NCI-H345 treated with DMSO at 0.1 percent for 48 hours (cell line): ENCODE data around the gene AAGAB.

ENCODE experiments used
- DNase-seq: peaks from one replicate; lab custom pipeline; 2025; ENCODE audit not compliant: unreplicated experiment; lab: John Stamatoyannopoulos, UW

Gene AAGAB

GRCh38 chr15:67212684-67213367, 41.6 kb downstream of the AAGAB start:
- DNase-seq: no peak

- no peak for DNase-seq
These were observed 43.8 kb downstream of the AAGAB start for GRCh38 chr15:67210555-67211168.

- no peak for DNase-seq
These were observed 46.1 kb downstream of the AAGAB start for GRCh38 chr15:67208396-67208795.

GRCh38 chr15:67207555-67208207, 46.8 kb downstream of the AAGAB start:
- no peak for DNase-seq

- DNase-seq: no peak
These were observed 51.5 kb downstream of the AAGAB start for GRCh38 chr15:67202991-67203390.

- no peak for DNase-seq
These were observed 52.4 kb downstream of the AAGAB start for GRCh38 chr15:67202091-67202490.

- no peak for DNase-seq
These were observed 53.3 kb downstream of the AAGAB start for GRCh38 chr15:67201136-67201535.

GRCh38 chr15:67199881-67200763, 54.3 kb downstream of the AAGAB start:
- no peak for DNase-seq

GRCh38 chr15:67199391-67199790, 55.1 kb downstream of the AAGAB start:
- DNase-seq: no peak

GRCh38 chr15:67198157-67198754, 56.2 kb downstream of the AAGAB start:
- DNase-seq: no peak

GRCh38 chr15:67197364-67197695, 57.1 kb downstream of the AAGAB start:
- no peak for DNase-seq

- no peak for DNase-seq
These were observed 57.6 kb downstream of the AAGAB start for GRCh38 chr15:67196672-67197363.

GRCh38 chr15:67196222-67196621, 58.2 kb downstream of the AAGAB start:
- no peak for DNase-seq

- no peak for DNase-seq
These were observed 59.2 kb downstream of the AAGAB start for GRCh38 chr15:67195305-67195704.

- DNase-seq: no peak
These were observed 60.0 kb downstream of the AAGAB start for GRCh38 chr15:67194171-67195114.

GRCh38 chr15:67193223-67193990, 61.1 kb downstream of the AAGAB start:
- no peak for DNase-seq

GRCh38 chr15:67192185-67192820, 62.2 kb downstream of the AAGAB start:
- no peak for DNase-seq

- DNase-seq: no peak
These were observed 63.6 kb downstream of the AAGAB start for GRCh38 chr15:67190813-67191212.
